Erythroblast (primary cell): ENCODE measurements around the gene PUM1.

Experiments used
- GATA1 ChIP-seq: IDR thresholded peaks from 2 replicates; pipeline ENCODE4 v1.6.1; 2011; ENCODE audit warnings: low read depth, mild to moderate bottlenecking, control low read depth, low read length, moderate library complexity
- POLR2A ChIP-seq: IDR thresholded peaks from 2 replicates; pipeline ENCODE4 v1.6.1; 2011; ENCODE audit warnings: mild to moderate bottlenecking, low read length

GRCh38 chr1:31108861-31109260 is 43.3 kb upstream of the PUM1 start:
- TF ChIP-seq POLR2A, result no peak
- TF ChIP-seq GATA1, result no peak
